Hepatocyte (in vitro differentiated cells): ENCODE measurements around the gene EFNA4. TPM values are rescaled to one million over a fixed set of nuclear protein-coding genes. Genes with fewer than 3 reads are reported as not detected.
A peak's percentile ranks its signal among the peaks of the same experiment; 100 is the strongest.

ENCODE experiments used
- DNase-seq: peaks from one replicate; pipeline ENCODE4 v3.0.0-alpha.2; 2016; ENCODE audit warnings: low spot score
- H2AFZ ChIP-seq: fragments of 200-600 bp; sonication (generic); 2 replicates; pipeline ENCODE4 v1.6.0; 2016; ENCODE audit warnings: antibody characterized with exemption, mild to moderate bottlenecking
- H3K27ac ChIP-seq: fragments of 200-600 bp; sonication (generic); 2 replicates; pipeline ENCODE4 v1.5.1; 2016; ENCODE audit warnings: mild to moderate bottlenecking
- H3K27me3 ChIP-seq: fragments of 200-600 bp; sonication (generic); 2 replicates; pipeline ENCODE4 v1.6.1; 2016
- H3K36me3 ChIP-seq: fragments of 200-600 bp; sonication (generic); replicated peaks from 2 replicates; pipeline ENCODE4 v1.5.1; 2016; ENCODE audit warnings: low read depth; ENCODE audit not compliant: insufficient read depth
- H3K4me1 ChIP-seq: fragments of 200-600 bp; sonication (generic); 2 replicates; pipeline ENCODE4 v1.5.1; 2016; ENCODE audit warnings: mild to moderate bottlenecking, moderate library complexity; ENCODE audit not compliant: insufficient read depth
- H3K4me2 ChIP-seq: fragments of 200-600 bp; sonication (generic); 2 replicates; pipeline ENCODE4 v1.6.0; 2016
- H3K4me3 ChIP-seq: fragments of 200-600 bp; sonication (generic); 2 replicates; pipeline ENCODE4 v1.5.1; 2016; ENCODE audit warnings: mild to moderate bottlenecking
- H3K79me2 ChIP-seq: fragments of 200-600 bp; sonication (generic); 2 replicates; pipeline ENCODE4 v1.6.0; 2017; ENCODE audit warnings: mild to moderate bottlenecking
- H3K9me2 ChIP-seq: fragments of 200-600 bp; sonication (generic); replicated peaks from 2 replicates; pipeline ENCODE4 v1.6.0; 2017; ENCODE audit warnings: mild to moderate bottlenecking; ENCODE audit not compliant: insufficient read depth
- H3K9me3 ChIP-seq: fragments of 200-600 bp; sonication (generic); 2 replicates; pipeline ENCODE4 v1.5.1; 2016; ENCODE audit warnings: low read depth, mild to moderate bottlenecking
- H4K20me1 ChIP-seq: fragments of 200-600 bp; sonication (generic); 2 replicates; pipeline ENCODE4 v1.6.0; 2016; ENCODE audit warnings: mild to moderate bottlenecking; ENCODE audit not compliant: insufficient read depth, poor library complexity, severe bottlenecking
- EZH2 ChIP-seq: fragments of 200-600 bp; sonication (generic); IDR thresholded peaks from 2 replicates; pipeline ENCODE4 v1.6.1; 2016; ENCODE audit warnings: antibody characterized with exemption, mild to moderate bottlenecking, borderline replicate concordance
- EZH2phosphoT487 ChIP-seq: fragments of 200-600 bp; sonication (generic); IDR thresholded peaks from one replicate; pipeline ENCODE4 v1.6.1; 2018; ENCODE audit warnings: antibody characterized with exemption, mild to moderate bottlenecking, low read depth, moderate library complexity; ENCODE audit not compliant: unreplicated experiment, severe bottlenecking
- WGBS: methylation state at CpG from one replicate; pipeline ENCODE4 v1.1.6; 2016; ENCODE audit warnings: low lambda C conversion rate; ENCODE audit errors: missing lambda C conversion rate; 5-methylcytosine and 5-hydroxymethylcytosine counted together
- polyA plus RNA-seq: library from polyadenylated mRNA; unstranded; fragments of >200 nt; fragmentation: Nextera tagmentation; extraction: Ambion mirVana; gene quantifications from 2 replicates; pipeline ENCODE4 v1.2.1, GENCODE V29; 2016
- total RNA-seq: library from RNA; depleted of rRNA; stranded (reverse); fragments of >200 nt; gene quantifications from 2 replicates; pipeline ENCODE4 v1.2.3, GENCODE V29; 2014
- TF ChIP-seq, protein P1 (sequence below): fragments of 200-600 bp; sonication (generic); IDR thresholded peaks from 2 replicates; pipeline ENCODE4 v1.5.1; 2016; ENCODE audit warnings: antibody characterized with exemption, mild to moderate bottlenecking; ENCODE audit not compliant: poor library complexity

EFNA4 gene
- total and polyA plus RNA-seq, 2 experiments from 2014 or later: 18.1 to 20.5 TPM

DNA sequence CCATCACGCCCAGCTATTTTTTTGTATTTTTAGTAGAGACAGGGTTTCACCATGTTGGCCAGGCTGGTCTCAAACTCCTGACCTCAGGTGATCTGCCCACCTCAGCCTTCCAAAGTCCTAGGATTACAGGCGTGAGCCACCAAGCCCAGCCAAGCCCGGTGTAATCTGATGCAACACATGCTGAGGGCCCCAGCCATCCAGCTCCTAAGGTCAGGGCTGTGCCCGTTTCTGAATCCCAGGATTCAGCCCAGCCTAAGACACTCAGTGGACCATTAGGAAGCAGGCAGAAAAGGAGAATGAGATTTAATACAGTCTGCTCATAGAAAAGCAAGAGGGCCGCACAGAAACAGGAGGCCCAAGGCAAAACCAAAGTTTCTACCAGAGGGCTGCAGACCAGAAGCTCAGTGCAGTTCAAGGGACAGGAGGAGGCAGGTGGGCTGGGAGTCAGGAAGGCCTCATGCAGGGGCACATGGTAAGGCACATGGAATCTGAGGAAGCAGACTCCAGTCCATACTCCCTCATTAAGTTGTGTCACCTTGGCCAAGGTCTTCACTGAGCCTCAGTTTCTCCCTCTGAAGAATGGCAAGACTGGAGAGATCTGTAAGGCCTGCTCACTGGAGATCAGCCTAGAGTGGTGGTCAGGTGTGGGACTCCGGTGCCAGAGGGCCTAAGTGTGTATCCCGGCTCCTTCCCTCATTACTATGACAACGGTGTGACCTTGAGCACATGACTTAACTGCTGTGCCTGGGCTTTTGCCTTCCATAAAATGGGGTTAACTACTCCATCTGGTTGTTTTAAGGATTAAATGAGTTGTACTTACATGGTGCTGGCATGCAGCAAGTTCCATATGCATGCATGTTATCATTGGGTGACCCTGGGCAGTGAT, 14.8 kb upstream of the EFNA4 start:
- Histone ChIP-seq H3K4me2 (no peak overlapping the region), H3K79me2 (no peaks in the 10 kb centered on the region), H3K9me2 (no peaks in the 10 kb centered on the region), H3K4me1 (peaks cover 25% of the 10 kb centered on the region), H2AFZ (no peak overlapping the region), H3K9me3 (no peaks in the 10 kb centered on the region), H3K36me3 (no peaks in the 10 kb centered on the region), H3K27ac (no peak overlapping the region), H3K27me3 (no peaks in the 10 kb centered on the region), H4K20me1 (no peaks in the 10 kb centered on the region), H3K4me3 (no peak overlapping the region)
- 83% methylated on average over 8 of the region's 8 CpGs for WGBS
- DNase-seq: no peak
- TF ChIP-seq, protein P1, sequence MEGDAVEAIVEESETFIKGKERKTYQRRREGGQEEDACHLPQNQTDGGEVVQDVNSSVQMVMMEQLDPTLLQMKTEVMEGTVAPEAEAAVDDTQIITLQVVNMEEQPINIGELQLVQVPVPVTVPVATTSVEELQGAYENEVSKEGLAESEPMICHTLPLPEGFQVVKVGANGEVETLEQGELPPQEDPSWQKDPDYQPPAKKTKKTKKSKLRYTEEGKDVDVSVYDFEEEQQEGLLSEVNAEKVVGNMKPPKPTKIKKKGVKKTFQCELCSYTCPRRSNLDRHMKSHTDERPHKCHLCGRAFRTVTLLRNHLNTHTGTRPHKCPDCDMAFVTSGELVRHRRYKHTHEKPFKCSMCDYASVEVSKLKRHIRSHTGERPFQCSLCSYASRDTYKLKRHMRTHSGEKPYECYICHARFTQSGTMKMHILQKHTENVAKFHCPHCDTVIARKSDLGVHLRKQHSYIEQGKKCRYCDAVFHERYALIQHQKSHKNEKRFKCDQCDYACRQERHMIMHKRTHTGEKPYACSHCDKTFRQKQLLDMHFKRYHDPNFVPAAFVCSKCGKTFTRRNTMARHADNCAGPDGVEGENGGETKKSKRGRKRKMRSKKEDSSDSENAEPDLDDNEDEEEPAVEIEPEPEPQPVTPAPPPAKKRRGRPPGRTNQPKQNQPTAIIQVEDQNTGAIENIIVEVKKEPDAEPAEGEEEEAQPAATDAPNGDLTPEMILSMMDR: no peak
- no peak for TF ChIP-seq EZH2

DNA sequence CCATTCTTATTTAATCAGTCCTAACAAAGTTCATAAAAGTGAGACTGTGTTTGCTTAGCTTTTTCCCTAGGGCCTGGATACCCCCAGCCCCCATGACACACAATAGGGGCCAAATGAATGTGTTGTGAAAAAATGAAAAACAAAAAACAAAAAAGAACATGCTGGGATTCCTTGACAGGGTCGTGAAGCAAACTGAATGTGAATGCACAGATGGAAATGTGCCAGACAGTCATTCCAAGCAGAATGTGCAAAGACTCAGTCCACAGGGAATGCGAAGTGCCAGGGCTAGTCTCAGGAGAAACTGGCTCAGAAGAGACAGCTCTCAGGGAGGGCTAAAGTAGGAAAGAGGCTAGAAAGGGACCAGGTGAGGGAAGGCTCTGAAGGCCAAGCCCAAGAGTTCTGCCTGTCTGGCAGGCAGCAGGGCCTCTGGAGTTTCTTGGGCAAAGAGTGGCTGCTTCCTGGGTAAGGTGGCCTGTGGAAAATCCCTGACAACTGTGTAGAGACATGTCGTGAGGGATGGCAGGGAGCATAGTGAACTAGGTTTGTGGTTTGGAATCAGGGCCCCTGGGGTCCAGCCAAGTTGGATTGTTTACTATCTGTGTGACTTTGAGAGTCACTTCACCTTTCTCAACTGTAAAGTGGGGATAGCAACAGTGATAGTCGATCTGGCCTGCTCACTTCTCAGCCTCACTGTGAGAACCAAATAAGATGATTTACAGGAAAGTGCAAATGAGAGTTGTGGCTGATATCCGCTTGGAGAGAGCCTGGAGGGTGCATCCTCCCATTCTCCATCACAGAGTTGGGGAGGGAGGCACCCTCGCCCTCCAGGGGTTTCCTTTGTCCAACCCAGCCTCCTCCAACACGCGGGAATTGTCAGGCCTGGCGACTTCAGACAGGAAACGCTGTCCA, 13.6 kb upstream of the EFNA4 start:
- H3K36me3 ChIP-seq: no peaks in the 10 kb centered on the region
- H3K27me3 ChIP-seq: no peaks in the 10 kb centered on the region
- no peak overlapping the region for H2AFZ ChIP-seq
- 31% methylated on average over 10 of the region's 10 CpGs for WGBS
- H3K9me2 ChIP-seq: no peaks in the 10 kb centered on the region
- H3K4me1 ChIP-seq: peaks cover 25% of the 10 kb centered on the region
- H3K27ac ChIP-seq: peak overlapping the region; percentile 87
- H3K79me2 ChIP-seq: no peaks in the 10 kb centered on the region
- H3K4me3 ChIP-seq: peak overlapping the region; percentile 92
- no peak for DNase-seq
- H4K20me1 ChIP-seq: no peaks in the 10 kb centered on the region
- no peaks in the 10 kb centered on the region for H3K9me3 ChIP-seq
- TF ChIP-seq EZH2phosphoT487: no peak
- TF ChIP-seq, protein P1: no peak
- no peak for TF ChIP-seq EZH2
- peak overlapping the region; percentile 93 for H3K4me2 ChIP-seq

DNA sequence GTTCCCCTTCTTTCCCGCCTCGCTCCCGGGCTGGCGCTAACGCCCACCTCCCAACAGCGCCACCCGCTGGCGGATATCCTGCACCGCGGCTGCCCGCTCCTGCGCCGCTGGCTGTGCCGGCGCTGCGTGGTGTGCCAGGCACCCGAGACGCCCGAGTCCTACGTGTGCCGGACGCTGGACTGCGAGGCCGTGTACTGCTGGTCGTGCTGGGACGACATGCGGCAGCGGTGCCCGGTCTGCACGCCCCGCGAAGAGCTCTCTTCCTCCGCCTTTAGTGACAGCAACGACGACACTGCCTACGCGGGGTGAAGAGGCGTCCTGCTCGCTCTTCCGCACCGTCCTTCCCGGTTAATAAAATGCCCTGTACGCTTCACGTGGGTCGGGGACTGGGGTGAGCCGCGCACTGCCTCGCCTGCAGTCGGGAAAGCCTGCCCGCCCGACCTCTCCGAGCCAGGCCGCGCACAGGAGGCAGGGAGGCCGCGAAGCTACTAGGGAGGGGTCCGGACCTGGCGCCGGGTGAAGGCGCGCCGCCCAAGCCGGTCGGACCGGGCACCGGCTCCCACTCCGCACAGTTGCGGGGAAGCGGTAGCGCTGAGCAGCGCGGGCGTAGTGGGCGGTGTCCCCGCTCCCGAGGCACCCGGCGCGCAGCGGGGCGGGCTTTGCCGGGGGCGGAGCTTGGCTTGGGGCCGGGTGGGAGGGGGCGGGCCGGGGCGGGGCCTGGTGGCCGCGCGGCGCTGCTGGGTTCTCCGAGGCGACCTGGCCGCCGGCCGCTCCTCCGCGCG, 12.8 kb upstream of the EFNA4 start, which contains the start of gene ADAM15:
Gene ADAM15, plus strand, starts transcription at position 757 of the 782 bp plus-strand sequence. CDS start 71 bp downstream, outside the sequence.
- H3K36me3 ChIP-seq: no peaks in the 10 kb centered on the region
- H4K20me1 ChIP-seq: no peaks in the 10 kb centered on the region
- no peaks in the 10 kb centered on the region for H3K27me3 ChIP-seq
- TF ChIP-seq, protein P1: peak; percentile 98
- TF ChIP-seq EZH2: no peak
- no peak for TF ChIP-seq EZH2phosphoT487
- peak within 1 kb of the TSS; percentile 87 for H3K27ac ChIP-seq
- H2AFZ ChIP-seq: peak within 1 kb of the TSS; percentile 84
- peak within 1 kb of the TSS; percentile 92 for H3K4me3 ChIP-seq
- H3K79me2 ChIP-seq: no peaks in the 10 kb centered on the region
- no peaks in the 10 kb centered on the region for H3K9me2 ChIP-seq
- DNase-seq: peak; percentile 93
- WGBS: 1% methylated on average over 94 of the region's 99 CpGs
- H3K4me1 ChIP-seq: peaks cover 25% of the 10 kb centered on the region
- H3K4me2 ChIP-seq: peak within 1 kb of the TSS; percentile 93
- H3K9me3 ChIP-seq: no peaks in the 10 kb centered on the region
